CD4-positive, alpha-beta T cell (primary cell): ENCODE data around the gene FAM229A. TPM values are rescaled to one million over a fixed set of nuclear protein-coding genes. Genes with fewer than 3 reads are reported as not detected.
A peak's percentile ranks its signal among the peaks of the same experiment; 100 is the strongest.

Experiments used
- ATAC-seq: fragments of 200-7000 bp; cut with Tn5 transposase; one replicate; pipeline ENCODE4 v1.10.0; 2022; ENCODE audit warnings: mild to moderate bottlenecking; ENCODE audit not compliant: poor library complexity
- CTCF ChIA-PET: fragments of 350-600 bp; sonication (Branson Sonifier 250); formaldehyde crosslinking; loops from one replicate; lab custom pipeline; 2021; ENCODE audit warnings: antibody characterized with exemption, inconsistent platforms; lab: Charles Lee
- POLR2A ChIA-PET: fragments of 350-600 bp; sonication (Branson Sonifier 250); formaldehyde crosslinking; loops from one replicate; lab custom pipeline; 2021; ENCODE audit warnings: antibody characterized with exemption, inconsistent platforms; lab: Charles Lee
- DNase-seq, 14 experiments: peaks; one replicate each; pipeline ENCODE4 v3.0.0-alpha.2; 2013 to 2020; ENCODE audit warnings: mixed read lengths in 2 of 14
- H3K27ac ChIP-seq, 2 donors: one replicate each; pipeline versions ENCODE4 v1.5.1 to v1.7.0; 2013; ENCODE audit warnings: low read length in 2 of 2, low read depth in 1 of 2, mild to moderate bottlenecking in 1 of 2
- H3K27me3 ChIP-seq, 2 experiments: 1 replicate in 1 of 2; 2 replicates in 1 of 2; pipeline versions ENCODE4 v1.6.1 to v1.7.0; 2013; ENCODE audit warnings: low read length in 2 of 2, control low read depth in 1 of 2, mild to moderate bottlenecking in 1 of 2, moderate library complexity in 1 of 2; ENCODE audit not compliant: insufficient read depth in 2 of 2, control insufficient read depth in 1 of 2
- H3K36me3 ChIP-seq: one replicate; pipeline ENCODE4 v1.6.1; 2013; ENCODE audit warnings: low read length, control low read depth; ENCODE audit not compliant: insufficient read depth
- H3K4me1 ChIP-seq: one replicate; pipeline ENCODE4 v1.6.1; 2013; ENCODE audit warnings: low read length, control low read depth; ENCODE audit not compliant: insufficient read depth
- H3K4me3 ChIP-seq: one replicate; pipeline ENCODE4 v1.5.1; 2013; ENCODE audit warnings: mild to moderate bottlenecking, low read length, moderate library complexity
- H3K9me3 ChIP-seq, 2 experiments: 1 replicate in 1 of 2; 2 replicates in 1 of 2; pipeline versions ENCODE4 v1.6.1 to v1.7.0; 2013; ENCODE audit warnings: low read length in 2 of 2, mild to moderate bottlenecking in 2 of 2, control low read depth in 1 of 2, moderate library complexity in 1 of 2; ENCODE audit not compliant: control insufficient read depth in 1 of 2, insufficient read depth in 1 of 2
- H3K27ac Mint-ChIP-seq: one replicate; pipeline ENCODE4 v1.8.0; 2020; ENCODE audit warnings: mixed read lengths
- H3K27me3 Mint-ChIP-seq: one replicate; pipeline ENCODE4 v1.8.0; 2021; ENCODE audit warnings: mixed read lengths
- H3K36me3 Mint-ChIP-seq: one replicate; pipeline ENCODE4 v1.8.0; 2021; ENCODE audit warnings: low read depth, mixed read lengths
- H3K4me1 Mint-ChIP-seq: one replicate; pipeline ENCODE4 v1.8.0; 2021; ENCODE audit warnings: low read depth, mixed read lengths
- H3K4me3 Mint-ChIP-seq: one replicate; pipeline ENCODE4 v1.8.0; 2020; ENCODE audit warnings: mild to moderate bottlenecking, mixed read lengths
- H3K9me3 Mint-ChIP-seq: one replicate; pipeline ENCODE4 v1.8.0; 2020; ENCODE audit warnings: mixed read lengths
- intact Hi-C, 2 experiments: fragments of 100-400 bp; cut with DNase I in 1 of 2; cut with micrococcal nuclease in 1 of 2; formaldehyde crosslinking; loops; one replicate each; pipeline versions ENCODE4 v1.15.1 to v1.9.0; 2023 to 2025; cut with DNase I, micrococcal nuclease
- total RNA-seq, 174 experiments: library from RNA in 2 of 174; stranded (reverse) in 2 of 174; gene quantifications; one replicate each; pipeline ENCODE4 v1.2.3 and lab custom pipeline; 2021 to 2026
- TF ChIP-seq, protein P1 (sequence below): fragments of 200-600 bp; IDR thresholded peaks from one replicate; pipeline ENCODE4 v1.8.0; 2022; ENCODE audit warnings: antibody characterized with exemption, mild to moderate bottlenecking

Gene FAM229A
- total RNA-seq, 2 experiments from 2014 or later, result 38.0 to 38.6 TPM

DNA sequence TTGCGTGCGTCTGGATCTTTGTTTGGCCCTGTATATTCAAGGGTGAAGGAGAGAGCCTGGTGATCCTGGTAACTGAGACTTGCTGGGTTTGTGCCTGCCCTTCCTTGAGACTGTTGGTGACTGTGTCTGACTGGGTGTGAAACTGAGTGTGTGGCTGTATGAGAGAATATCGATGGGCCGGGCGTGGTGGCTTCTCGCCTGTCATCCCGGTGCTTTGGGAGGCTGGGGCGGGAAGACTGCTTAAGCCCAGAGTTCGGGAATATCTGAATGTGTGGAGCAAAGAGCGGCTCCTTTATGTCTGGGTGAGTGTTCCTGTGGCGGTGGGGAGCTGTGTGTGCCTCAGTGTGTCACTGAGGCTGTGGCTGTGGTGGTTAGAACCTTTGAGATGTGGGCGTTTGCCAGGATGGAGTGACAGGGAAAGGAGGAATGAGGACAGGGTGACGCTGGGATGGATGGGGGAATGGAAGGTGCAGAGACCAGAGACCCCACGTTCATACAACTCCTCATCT is 23.6 kb downstream of the FAM229A start:
- H3K36me3 ChIP-seq, result peaks cover 4% of the 10 kb centered on the region
- peaks cover 45% of the 10 kb centered on the region for H3K4me1 ChIP-seq
- H3K27me3 ChIP-seq, result no peaks in the 10 kb centered on the region
- H3K9me3 ChIP-seq, result no peaks in the 10 kb centered on the region
- POLR2A ChIA-PET, result no interaction called here
- no peak overlapping the region for H3K27ac ChIP-seq
- no peak for ATAC-seq
- CTCF ChIA-PET, result no interaction called here
- DNase-seq, result no peak
- H3K27ac Mint-ChIP-seq, result no peak overlapping the region
- H3K4me1 Mint-ChIP-seq, result peaks cover 34% of the 10 kb centered on the region
- H3K36me3 Mint-ChIP-seq, result peaks cover 11% of the 10 kb centered on the region
- no peaks in the 10 kb centered on the region for H3K27me3 Mint-ChIP-seq
- intact Hi-C loops, result loop anchor here in 1 of 2 experiments (5.0 kb wide), 1 partner anchor 96 kb away; no protein-coding TSS in a partner anchor
- H3K4me3 ChIP-seq, result no peak overlapping the region
- TF ChIP-seq, protein P1, sequence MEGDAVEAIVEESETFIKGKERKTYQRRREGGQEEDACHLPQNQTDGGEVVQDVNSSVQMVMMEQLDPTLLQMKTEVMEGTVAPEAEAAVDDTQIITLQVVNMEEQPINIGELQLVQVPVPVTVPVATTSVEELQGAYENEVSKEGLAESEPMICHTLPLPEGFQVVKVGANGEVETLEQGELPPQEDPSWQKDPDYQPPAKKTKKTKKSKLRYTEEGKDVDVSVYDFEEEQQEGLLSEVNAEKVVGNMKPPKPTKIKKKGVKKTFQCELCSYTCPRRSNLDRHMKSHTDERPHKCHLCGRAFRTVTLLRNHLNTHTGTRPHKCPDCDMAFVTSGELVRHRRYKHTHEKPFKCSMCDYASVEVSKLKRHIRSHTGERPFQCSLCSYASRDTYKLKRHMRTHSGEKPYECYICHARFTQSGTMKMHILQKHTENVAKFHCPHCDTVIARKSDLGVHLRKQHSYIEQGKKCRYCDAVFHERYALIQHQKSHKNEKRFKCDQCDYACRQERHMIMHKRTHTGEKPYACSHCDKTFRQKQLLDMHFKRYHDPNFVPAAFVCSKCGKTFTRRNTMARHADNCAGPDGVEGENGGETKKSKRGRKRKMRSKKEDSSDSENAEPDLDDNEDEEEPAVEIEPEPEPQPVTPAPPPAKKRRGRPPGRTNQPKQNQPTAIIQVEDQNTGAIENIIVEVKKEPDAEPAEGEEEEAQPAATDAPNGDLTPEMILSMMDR, result no peak
- peak overlapping the region; percentile 61 for H3K4me3 Mint-ChIP-seq
- H3K9me3 Mint-ChIP-seq, result no peaks in the 10 kb centered on the region

DNA sequence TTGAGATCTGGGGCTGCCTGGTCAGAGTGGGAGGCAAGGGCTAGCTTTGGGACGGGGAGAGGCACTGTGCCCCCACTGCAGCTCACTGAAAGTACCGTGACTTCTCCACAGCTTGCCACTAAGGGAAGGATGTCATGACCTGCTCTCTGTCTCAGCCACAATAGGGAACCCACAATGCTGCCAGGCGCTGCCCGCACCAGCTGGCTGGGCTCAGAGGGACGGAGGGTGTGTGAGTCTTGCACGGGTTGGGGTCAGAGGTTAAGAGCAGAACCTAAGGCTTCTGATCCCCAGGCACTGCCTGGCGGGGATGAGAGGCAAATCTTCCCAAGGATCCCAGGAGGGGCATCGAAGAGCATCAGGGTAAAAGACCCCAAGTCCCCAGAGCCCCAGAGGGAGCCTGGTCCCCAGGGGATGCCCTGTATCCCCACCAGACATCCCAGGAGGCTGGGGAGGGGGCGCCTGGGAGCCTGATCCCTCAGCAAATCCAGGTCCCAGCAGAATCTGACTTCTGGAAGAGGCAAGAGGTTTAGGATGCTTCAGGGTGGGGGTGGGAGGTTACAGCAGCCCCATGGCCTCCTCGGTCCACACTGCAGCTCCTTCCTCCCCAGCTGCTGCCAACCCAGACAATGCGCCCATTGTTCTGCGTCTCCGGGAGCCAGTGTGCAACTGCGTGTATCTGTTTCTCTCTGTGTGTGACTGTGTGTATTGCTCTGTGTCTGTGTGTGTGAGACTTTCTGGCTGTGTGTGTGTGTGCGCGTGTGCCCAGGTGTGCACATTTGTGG is 24.2 kb downstream of the FAM229A start:
- ATAC-seq (no peak), DNase-seq (peak in 4 of 14 experiments; percentile 12 to 76 (median 58))
- Histone ChIP-seq H3K4me1 (peaks cover 45% of the 10 kb centered on the region), H3K4me3 (no peak overlapping the region), H3K9me3 (no peaks in the 10 kb centered on the region), H3K27ac (no peak overlapping the region), H3K36me3 (peaks cover 8% of the 10 kb centered on the region), H3K27me3 (no peaks in the 10 kb centered on the region)
- TF ChIP-seq, protein P1, result no peak
- Mint-ChIP-seq H3K27me3 (no peaks in the 10 kb centered on the region), H3K27ac (peak overlapping the region; percentile 35), H3K36me3 (peaks cover 17% of the 10 kb centered on the region), H3K4me1 (peaks cover 41% of the 10 kb centered on the region), H3K4me3 (peak overlapping the region; percentile 75), H3K9me3 (no peaks in the 10 kb centered on the region)
- intact Hi-C loops, result loop anchor here (2.0 to 5.0 kb wide), 2 partner anchors 35 to 96 kb away; no protein-coding TSS in a partner anchor
- CTCF ChIA-PET, result interaction anchor here (0.6 to 3.0 kb wide), 4 partner anchors 13 to 90 kb away, joined by 3 to 20 read pairs (median 6); no protein-coding TSS in a partner anchor
- POLR2A ChIA-PET, result interaction anchor here (0.6 to 3.8 kb wide), 11 partner anchors 11 to 216 kb away, joined by 3 to 74 read pairs (median 26); partner anchors contain the start of genes BSDC1, HDAC1 and LCK

DNA sequence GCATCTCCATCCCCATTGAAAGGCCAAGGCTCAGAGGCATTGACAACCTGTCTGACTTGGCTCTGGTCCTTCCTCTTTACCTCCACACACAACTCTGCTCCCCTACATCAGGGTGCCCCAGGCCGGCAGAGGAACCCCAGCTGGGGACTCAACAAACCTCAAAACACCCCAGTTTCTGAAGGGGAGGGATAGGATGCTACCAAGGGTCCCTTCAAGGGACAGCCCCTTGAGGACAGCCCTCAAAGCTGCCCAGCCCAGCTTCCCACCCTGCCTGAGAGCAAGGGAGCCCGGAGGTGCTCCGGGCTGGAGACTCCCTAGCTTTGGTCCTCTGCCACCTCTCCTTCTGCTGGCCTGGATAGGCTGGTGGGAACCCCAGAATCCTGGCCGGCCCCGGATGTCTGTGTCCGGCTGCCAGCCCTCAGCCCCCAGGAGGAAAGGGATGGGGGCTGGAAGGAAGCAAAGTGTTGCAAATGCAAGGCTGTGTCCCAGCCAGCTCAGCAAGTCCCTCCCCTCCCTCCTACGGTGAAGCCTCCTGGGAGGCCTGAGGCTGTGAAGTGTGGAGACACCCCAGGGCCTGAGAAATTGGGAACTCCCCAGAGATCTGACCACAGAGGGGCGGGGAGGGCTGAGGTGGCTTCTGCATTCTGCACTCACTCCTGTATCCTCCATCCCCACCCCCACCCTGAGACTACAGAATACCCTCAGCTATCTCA is 25.2 kb downstream of the FAM229A start:
- ChIA-PET CTCF (interaction anchor here (0.6 to 3.0 kb wide), 5 partner anchors 14 to 121 kb away, joined by 3 to 20 read pairs (median 9); no protein-coding TSS in a partner anchor), POLR2A (interaction anchor here (0.6 to 3.8 kb wide), 23 partner anchors 9 to 229 kb away, joined by 3 to 74 read pairs (median 16); partner anchors contain the start of genes BSDC1, CCDC28B, HDAC1 and IQCC)
- DNase-seq, result peak in 6 of 14 experiments; percentile 29 to 91 (median 56)
- no peaks in the 10 kb centered on the region for H3K9me3 ChIP-seq
- no peaks in the 10 kb centered on the region for H3K27me3 ChIP-seq
- H3K36me3 ChIP-seq, result peaks cover 17% of the 10 kb centered on the region
- H3K27me3 Mint-ChIP-seq, result no peaks in the 10 kb centered on the region
- TF ChIP-seq, protein P1, result no peak
- H3K9me3 Mint-ChIP-seq, result no peaks in the 10 kb centered on the region
- peaks cover 45% of the 10 kb centered on the region for H3K4me1 Mint-ChIP-seq
- intact Hi-C loops, result loop anchor here (1.0 to 5.0 kb wide), 4 partner anchors 14 to 95 kb away; partner anchors contain the start of gene BSDC1 (in 1 of the 2)
- H3K4me1 ChIP-seq, result peaks cover 49% of the 10 kb centered on the region
- peaks cover 26% of the 10 kb centered on the region for H3K36me3 Mint-ChIP-seq
- H3K27ac ChIP-seq, result no peak overlapping the region
- peak overlapping the region; percentile 35 for H3K27ac Mint-ChIP-seq
- peak; percentile 15 for ATAC-seq
- no peak overlapping the region for H3K4me3 ChIP-seq
- H3K4me3 Mint-ChIP-seq, result peak overlapping the region; percentile 86
